HepG2 (cell line): ENCODE results near the gene CORO1A. TPM values are rescaled to one million over a fixed set of nuclear protein-coding genes. Genes with fewer than 3 reads are reported as not detected.

ENCODE experiments used
- FOXK1 ChIP-seq: sonication (generic); formaldehyde crosslinking; IDR thresholded peaks from 2 replicates; pipeline ENCODE4 v1.4.0; 2020; ENCODE audit warnings: low read depth, missing genetic modification reagents, borderline replicate concordance
- FOXK2 ChIP-seq: fragments of 450-650 bp; IDR thresholded peaks from 2 replicates; pipeline ENCODE4 v1.6.1; 2016
- IKZF4 ChIP-seq: sonication (generic); formaldehyde crosslinking; IDR thresholded peaks from 2 replicates; pipeline ENCODE4 v1.5.1; 2020; ENCODE audit warnings: borderline replicate concordance, mild to moderate bottlenecking, low read depth, missing genetic modification reagents; ENCODE audit errors: not compliant biosample characterization
- KDM1A ChIP-seq: IDR thresholded peaks from 2 replicates; pipeline ENCODE4 v1.6.1; 2016; ENCODE audit warnings: missing compliant biosample characterization
- MEIS1 ChIP-seq: sonication (generic); formaldehyde crosslinking; IDR thresholded peaks from 2 replicates; pipeline ENCODE4 v1.9.0; 2021; ENCODE audit warnings: mild to moderate bottlenecking, missing genetic modification reagents, moderate library complexity, borderline replicate concordance
- NFE2L1 ChIP-seq: sonication (generic); formaldehyde crosslinking; IDR thresholded peaks from 2 replicates; pipeline ENCODE4 v1.4.0; 2020; ENCODE audit warnings: missing genetic modification reagents, mild to moderate bottlenecking, borderline replicate concordance
- PRMT3 ChIP-seq: sonication (generic); formaldehyde crosslinking; IDR thresholded peaks from 2 replicates; pipeline ENCODE4 v1.8.1; 2022; ENCODE audit warnings: low read depth, mild to moderate bottlenecking, moderate library complexity, missing genetic modification reagents, borderline replicate concordance
- RBM22 ChIP-seq: fragments of 200-400 bp; formaldehyde crosslinking; optimal IDR thresholded peaks from 2 replicates; pipeline ENCODE3; 2017; ENCODE audit warnings: mild to moderate bottlenecking, low read length, moderate library complexity
- REPIN1 ChIP-seq: sonication (generic); formaldehyde crosslinking; IDR thresholded peaks from 2 replicates; pipeline ENCODE4 v1.8.0; 2022; ENCODE audit warnings: missing genetic modification reagents, low read depth, mild to moderate bottlenecking, borderline replicate concordance
- RNF2 ChIP-seq: fragments of 450-650 bp; conservative IDR thresholded peaks from 2 replicates; pipeline ENCODE4 v1.6.1; 2016; ENCODE audit warnings: low read depth
- SRSF9 ChIP-seq: fragments of 200-400 bp; formaldehyde crosslinking; IDR thresholded peaks from 2 replicates; pipeline ENCODE4 v1.6.1; 2018; ENCODE audit warnings: borderline replicate concordance, mild to moderate bottlenecking, low read depth, low read length; ENCODE audit not compliant: insufficient read depth, poor library complexity, severe bottlenecking
- ZBTB3 ChIP-seq: sonication (generic); formaldehyde crosslinking; IDR thresholded peaks from 2 replicates; pipeline ENCODE4 v1.4.0; 2020; ENCODE audit warnings: low read depth, mild to moderate bottlenecking, moderate library complexity, missing genetic modification reagents, borderline replicate concordance
- ZFAT ChIP-seq: sonication (generic); formaldehyde crosslinking; conservative IDR thresholded peaks from 2 replicates; pipeline ENCODE4 v1.8.1; 2023; ENCODE audit warnings: missing genetic modification reagents, inconsistent platforms
- ZMYM2 ChIP-seq: sonication (generic); formaldehyde crosslinking; IDR thresholded peaks from 2 replicates; pipeline ENCODE4 v1.8.0; 2022; ENCODE audit warnings: mild to moderate bottlenecking, missing genetic modification reagents
- ZNF20 ChIP-seq: sonication (generic); formaldehyde crosslinking; IDR thresholded peaks from 2 replicates; pipeline ENCODE4 v1.4.0; 2020; ENCODE audit warnings: mild to moderate bottlenecking, moderate library complexity, missing genetic modification reagents
- ZNF253 ChIP-seq: sonication (generic); formaldehyde crosslinking; IDR thresholded peaks from 2 replicates; pipeline ENCODE4 v1.8.0; 2022; ENCODE audit warnings: mild to moderate bottlenecking, missing genetic modification reagents, borderline replicate concordance
- ZNF775 ChIP-seq: sonication (generic); formaldehyde crosslinking; IDR thresholded peaks from 2 replicates; pipeline ENCODE4 v1.4.0; 2020; ENCODE audit warnings: missing genetic modification reagents, mild to moderate bottlenecking, moderate library complexity, borderline replicate concordance
- ZNF891 ChIP-seq: sonication (generic); formaldehyde crosslinking; IDR thresholded peaks from 2 replicates; pipeline ENCODE4 v1.5.0; 2020; ENCODE audit warnings: mild to moderate bottlenecking, missing genetic modification reagents
- ZSCAN22 ChIP-seq: sonication (generic); formaldehyde crosslinking; IDR thresholded peaks from 2 replicates; pipeline ENCODE4 v1.4.0; 2020; ENCODE audit warnings: mild to moderate bottlenecking, missing genetic modification reagents
- polyA plus RNA-seq, 8 experiments: library from polyadenylated mRNA; depleted of rRNA in 3 of 8; stranded (reverse) in 7 of 8; unstranded in 1 of 8; fragments of >200 nt; fragmentation: Illumina TruSeq in 4 of 8; extraction: Trizol in 4 of 8; gene quantifications; 2 replicates each; pipeline versions ENCODE4 v1.2.1 to v1.2.3, GENCODE V29; 2011 to 2016; ENCODE audit warnings: low read depth in 4 of 8, missing spikeins in 1 of 8, mixed read lengths in 1 of 8; ENCODE audit not compliant: insufficient read depth in 1 of 8
- total RNA-seq, 5 experiments: library from RNA; depleted of rRNA; stranded (reverse); fragments of >200 nt; fragmentation: Illumina TruSeq; extraction: Trizol; gene quantifications; 2 replicates each; pipeline ENCODE4 v1.2.3, GENCODE V29; 2016; ENCODE audit warnings: low read depth in 1 of 5
- TF ChIP-seq, protein P1 (sequence below): sonication (generic); formaldehyde crosslinking; IDR thresholded peaks from 2 replicates; pipeline ENCODE4 v1.5.1; 2020; ENCODE audit warnings: mild to moderate bottlenecking, missing genetic modification reagents
- TF ChIP-seq, protein P2 (sequence below): sonication (generic); formaldehyde crosslinking; IDR thresholded peaks from 2 replicates; pipeline ENCODE4 v1.4.0; 2020; ENCODE audit warnings: missing genetic modification reagents, borderline replicate concordance
- TF ChIP-seq, protein P3 (sequence below): fragments of 450-650 bp; IDR thresholded peaks from 2 replicates; pipeline ENCODE4 v1.6.1; 2017

Gene CORO1A
- total and polyA plus RNA-seq, 2 of the 13 experiments (the other 11 are each of a cell fraction or from before 2014, with no cell fraction given) = 6.5 to 12.9 TPM

DNA sequence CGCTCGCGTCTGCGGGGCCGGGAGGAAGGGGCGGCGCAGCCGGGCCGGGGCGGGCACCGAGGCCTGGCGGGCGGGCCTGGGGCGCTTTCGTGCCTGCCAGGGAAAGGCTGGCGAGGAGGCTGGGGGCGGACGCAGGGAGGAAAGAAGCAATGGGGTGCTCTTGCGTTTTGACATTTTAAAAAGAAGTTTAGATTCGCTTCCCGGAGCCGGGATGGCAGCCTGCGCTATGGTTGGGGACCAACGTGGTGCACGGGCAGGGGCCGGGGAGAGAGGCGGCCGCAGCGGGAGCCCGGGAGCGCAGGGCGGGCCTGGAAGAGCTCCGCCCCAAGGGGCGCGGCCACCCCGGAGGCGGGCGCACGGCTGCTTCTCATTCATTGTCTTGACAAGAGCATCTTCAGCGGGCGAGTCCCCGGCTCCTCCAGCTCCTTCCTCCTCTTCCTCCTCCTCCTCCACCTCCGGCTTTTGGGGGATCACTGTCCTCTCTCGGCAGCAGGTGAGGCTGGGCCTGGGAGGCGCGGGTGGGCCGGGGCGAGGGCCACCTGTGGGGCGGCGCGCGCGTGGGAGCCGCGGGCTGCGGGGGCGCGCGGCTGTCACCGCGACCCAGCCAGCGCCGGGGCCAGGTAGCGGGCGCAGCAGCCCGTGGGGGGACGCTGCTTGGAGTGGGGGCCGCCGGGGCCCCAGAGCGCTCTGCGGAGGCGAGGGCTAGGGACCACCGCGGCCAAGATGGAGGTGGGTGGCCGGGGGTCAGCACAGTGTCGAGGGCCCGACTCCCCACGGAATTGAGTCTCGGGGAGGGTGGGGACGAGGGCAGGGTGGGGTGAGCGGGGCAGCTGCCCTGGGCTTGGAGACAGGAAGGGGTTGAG, at the start of gene CORO1A (continued):
- TF ChIP-seq, protein P1, sequence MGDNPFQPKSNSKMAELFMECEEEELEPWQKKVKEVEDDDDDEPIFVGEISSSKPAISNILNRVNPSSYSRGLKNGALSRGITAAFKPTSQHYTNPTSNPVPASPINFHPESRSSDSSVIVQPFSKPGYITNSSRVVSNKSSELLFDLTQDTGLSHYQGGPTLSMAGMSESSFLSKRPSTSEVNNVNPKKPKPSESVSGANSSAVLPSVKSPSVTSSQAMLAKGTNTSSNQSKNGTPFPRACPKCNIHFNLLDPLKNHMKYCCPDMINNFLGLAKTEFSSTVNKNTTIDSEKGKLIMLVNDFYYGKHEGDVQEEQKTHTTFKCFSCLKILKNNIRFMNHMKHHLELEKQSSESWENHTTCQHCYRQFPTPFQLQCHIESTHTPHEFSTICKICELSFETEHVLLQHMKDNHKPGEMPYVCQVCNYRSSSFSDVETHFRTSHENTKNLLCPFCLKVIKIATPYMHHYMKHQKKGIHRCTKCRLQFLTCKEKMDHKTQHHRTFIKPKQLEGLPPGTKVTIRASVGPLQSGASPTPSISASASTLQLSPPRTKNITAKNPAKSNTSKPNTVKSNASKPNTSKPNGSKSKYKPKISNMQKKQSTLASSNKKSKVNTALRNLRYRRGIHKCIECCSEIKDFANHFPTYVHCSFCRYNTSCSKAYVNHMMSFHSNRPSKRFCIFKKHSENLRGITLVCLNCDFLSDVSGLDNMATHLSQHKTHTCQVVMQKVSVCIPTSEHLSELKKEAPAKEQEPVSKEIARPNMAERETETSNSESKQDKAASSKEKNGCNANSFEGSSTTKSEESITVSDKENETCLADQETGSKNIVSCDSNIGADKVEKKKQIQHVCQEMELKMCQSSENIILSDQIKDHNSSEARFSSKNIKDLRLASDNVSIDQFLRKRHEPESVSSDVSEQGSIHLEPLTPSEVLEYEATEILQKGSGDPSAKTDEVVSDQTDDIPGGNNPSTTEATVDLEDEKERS = no peak
- TF ChIP-seq FOXK1 (CRISPR knock-in tag) = no peak
- TF ChIP-seq ZNF20 (CRISPR knock-in tag) = no peak
- TF ChIP-seq KDM1A (CRISPR knock-in tag) = no peak
- TF ChIP-seq, protein P2, sequence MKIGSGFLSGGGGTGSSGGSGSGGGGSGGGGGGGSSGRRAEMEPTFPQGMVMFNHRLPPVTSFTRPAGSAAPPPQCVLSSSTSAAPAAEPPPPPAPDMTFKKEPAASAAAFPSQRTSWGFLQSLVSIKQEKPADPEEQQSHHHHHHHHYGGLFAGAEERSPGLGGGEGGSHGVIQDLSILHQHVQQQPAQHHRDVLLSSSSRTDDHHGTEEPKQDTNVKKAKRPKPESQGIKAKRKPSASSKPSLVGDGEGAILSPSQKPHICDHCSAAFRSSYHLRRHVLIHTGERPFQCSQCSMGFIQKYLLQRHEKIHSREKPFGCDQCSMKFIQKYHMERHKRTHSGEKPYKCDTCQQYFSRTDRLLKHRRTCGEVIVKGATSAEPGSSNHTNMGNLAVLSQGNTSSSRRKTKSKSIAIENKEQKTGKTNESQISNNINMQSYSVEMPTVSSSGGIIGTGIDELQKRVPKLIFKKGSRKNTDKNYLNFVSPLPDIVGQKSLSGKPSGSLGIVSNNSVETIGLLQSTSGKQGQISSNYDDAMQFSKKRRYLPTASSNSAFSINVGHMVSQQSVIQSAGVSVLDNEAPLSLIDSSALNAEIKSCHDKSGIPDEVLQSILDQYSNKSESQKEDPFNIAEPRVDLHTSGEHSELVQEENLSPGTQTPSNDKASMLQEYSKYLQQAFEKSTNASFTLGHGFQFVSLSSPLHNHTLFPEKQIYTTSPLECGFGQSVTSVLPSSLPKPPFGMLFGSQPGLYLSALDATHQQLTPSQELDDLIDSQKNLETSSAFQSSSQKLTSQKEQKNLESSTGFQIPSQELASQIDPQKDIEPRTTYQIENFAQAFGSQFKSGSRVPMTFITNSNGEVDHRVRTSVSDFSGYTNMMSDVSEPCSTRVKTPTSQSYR = peak; percentile 24; the same call in 1 of the 2 replicates
- no peak for TF ChIP-seq ZNF253 (CRISPR knock-in tag)
- TF ChIP-seq ZFAT = no peak
- TF ChIP-seq ZNF775 (CRISPR knock-in tag) = no peak
- TF ChIP-seq RNF2 = no peak
- TF ChIP-seq ZBTB3 = no peak
- no peak for TF ChIP-seq FOXK2
- no peak for TF ChIP-seq ZMYM2 (CRISPR knock-in tag)
- no peak; the same call in 1 of the 2 replicates for TF ChIP-seq ZNF891 (CRISPR knock-in tag)
- TF ChIP-seq, protein P3, sequence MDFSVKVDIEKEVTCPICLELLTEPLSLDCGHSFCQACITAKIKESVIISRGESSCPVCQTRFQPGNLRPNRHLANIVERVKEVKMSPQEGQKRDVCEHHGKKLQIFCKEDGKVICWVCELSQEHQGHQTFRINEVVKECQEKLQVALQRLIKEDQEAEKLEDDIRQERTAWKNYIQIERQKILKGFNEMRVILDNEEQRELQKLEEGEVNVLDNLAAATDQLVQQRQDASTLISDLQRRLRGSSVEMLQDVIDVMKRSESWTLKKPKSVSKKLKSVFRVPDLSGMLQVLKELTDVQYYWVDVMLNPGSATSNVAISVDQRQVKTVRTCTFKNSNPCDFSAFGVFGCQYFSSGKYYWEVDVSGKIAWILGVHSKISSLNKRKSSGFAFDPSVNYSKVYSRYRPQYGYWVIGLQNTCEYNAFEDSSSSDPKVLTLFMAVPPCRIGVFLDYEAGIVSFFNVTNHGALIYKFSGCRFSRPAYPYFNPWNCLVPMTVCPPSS = no peak
- no peak for TF ChIP-seq NFE2L1
- TF ChIP-seq SRSF9 = no peak
- no peak for TF ChIP-seq REPIN1 (CRISPR knock-in tag)
- TF ChIP-seq IKZF4 (CRISPR knock-in tag) = no peak
- TF ChIP-seq ZSCAN22 (CRISPR knock-in tag) = no peak
- no peak for TF ChIP-seq PRMT3
- no peak for TF ChIP-seq MEIS1
- TF ChIP-seq RBM22 = no peak
